GM12801 (cell line): ENCODE measurements around the gene MS4A5.

ENCODE experiments used
- TF ChIP-seq, protein P1 (sequence below): IDR thresholded peaks from one replicate; pipeline ENCODE4 v1.5.1; 2011; ENCODE audit warnings: control low read depth; ENCODE audit not compliant: insufficient read length; ENCODE audit errors: extremely low read depth

Gene MS4A5

DNA sequence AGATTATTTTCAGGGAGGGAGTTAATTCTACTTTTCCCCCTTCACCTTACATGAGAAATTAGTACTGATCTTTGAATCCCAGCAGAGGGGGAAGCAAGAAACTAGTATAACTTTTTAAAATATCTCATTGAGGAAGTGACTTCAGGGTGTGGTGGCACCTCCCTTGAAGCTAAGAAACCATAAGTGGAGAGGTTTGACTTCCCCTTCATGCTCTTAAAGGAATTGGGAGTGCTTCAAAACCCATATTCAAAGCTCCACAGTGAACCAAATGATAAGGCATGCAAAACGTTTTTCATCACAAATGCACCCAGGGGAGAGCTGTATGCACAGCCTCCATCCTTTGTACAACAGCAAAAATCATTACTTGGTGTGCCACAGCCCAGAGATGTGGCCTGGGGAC lies 32.6 kb upstream of the MS4A5 start:
- TF ChIP-seq, protein P1, sequence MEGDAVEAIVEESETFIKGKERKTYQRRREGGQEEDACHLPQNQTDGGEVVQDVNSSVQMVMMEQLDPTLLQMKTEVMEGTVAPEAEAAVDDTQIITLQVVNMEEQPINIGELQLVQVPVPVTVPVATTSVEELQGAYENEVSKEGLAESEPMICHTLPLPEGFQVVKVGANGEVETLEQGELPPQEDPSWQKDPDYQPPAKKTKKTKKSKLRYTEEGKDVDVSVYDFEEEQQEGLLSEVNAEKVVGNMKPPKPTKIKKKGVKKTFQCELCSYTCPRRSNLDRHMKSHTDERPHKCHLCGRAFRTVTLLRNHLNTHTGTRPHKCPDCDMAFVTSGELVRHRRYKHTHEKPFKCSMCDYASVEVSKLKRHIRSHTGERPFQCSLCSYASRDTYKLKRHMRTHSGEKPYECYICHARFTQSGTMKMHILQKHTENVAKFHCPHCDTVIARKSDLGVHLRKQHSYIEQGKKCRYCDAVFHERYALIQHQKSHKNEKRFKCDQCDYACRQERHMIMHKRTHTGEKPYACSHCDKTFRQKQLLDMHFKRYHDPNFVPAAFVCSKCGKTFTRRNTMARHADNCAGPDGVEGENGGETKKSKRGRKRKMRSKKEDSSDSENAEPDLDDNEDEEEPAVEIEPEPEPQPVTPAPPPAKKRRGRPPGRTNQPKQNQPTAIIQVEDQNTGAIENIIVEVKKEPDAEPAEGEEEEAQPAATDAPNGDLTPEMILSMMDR = no peak

DNA sequence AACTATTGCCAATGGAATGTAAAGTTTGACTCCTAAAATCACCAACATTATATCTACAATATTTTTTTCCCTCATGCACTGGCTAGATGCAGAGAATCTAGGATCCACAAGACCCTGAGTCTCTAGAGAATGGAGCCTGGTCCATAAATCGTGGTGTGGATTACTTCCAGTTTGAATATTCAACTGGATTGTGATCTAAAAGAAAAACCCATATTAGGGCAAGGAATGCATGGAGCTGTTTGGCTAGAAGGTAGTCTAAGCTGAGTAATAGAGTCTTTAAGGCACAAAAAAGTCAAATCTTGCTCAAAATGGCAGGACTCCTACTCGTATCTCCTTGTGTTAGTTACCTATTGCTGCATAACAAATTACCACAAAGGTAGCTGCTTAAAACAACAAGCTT lies 9.4 kb upstream of the MS4A5 start:
- TF ChIP-seq, protein P1 = no peak

DNA sequence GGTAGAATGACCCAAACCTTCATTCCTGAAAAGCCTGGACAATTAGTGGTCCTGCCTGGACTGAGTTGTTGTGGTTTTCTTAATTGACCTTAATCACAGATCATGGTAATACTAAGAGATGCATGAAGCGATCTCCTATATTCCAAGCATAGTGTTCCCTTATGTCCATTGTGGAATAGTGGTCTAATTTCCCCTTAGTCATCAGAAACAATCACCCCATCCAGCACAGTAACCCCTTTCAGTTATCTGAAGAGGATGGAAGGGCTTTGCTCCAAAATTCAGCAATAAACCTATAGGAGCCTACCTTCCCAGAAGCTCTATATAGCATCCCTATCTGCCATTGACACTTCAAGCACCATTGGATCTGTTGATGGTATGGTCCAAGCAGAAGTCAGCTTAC lies 6.8 kb upstream of the MS4A5 start:
- TF ChIP-seq, protein P1 = no peak

DNA sequence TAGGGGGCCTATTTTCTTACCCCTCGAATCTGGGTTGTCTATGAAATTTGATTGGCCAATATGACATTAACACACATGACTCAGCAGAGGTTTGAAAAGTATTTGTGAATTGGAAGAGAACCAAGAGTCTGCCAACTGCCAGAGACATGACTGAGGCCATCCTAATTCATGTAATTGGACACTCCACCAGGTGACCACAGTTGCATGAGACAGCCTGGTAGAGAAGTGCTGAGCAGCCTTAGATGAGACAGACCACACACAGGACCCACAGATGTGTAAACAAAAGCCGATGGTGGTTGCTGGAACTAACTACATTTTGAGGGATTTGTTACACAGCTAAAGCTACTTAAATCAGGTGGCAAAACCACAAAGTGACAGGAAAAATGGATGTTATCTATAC lies 855 bp upstream of the MS4A5 start:
- TF ChIP-seq, protein P1 = no peak

DNA sequence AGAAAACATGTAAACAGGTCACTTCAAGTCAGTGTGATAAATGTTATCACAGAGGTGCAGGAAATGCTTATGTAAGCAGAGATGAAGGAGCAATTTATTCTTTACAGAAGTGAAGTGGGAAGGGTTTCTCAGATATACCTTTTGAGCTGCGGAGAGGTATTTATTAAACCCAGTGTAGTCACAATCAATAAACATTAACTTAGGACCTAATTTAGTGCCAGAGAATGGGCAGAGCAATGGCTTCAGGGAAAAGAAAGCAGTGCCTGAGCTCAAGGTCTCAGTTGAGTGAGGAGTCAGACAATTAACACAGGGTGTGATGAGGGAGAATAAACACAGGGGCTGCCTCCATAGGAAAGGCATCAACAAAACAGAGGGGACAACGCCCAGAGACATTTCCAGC lies 1.9 kb downstream of the MS4A5 start:
- TF ChIP-seq, protein P1 = no peak

DNA sequence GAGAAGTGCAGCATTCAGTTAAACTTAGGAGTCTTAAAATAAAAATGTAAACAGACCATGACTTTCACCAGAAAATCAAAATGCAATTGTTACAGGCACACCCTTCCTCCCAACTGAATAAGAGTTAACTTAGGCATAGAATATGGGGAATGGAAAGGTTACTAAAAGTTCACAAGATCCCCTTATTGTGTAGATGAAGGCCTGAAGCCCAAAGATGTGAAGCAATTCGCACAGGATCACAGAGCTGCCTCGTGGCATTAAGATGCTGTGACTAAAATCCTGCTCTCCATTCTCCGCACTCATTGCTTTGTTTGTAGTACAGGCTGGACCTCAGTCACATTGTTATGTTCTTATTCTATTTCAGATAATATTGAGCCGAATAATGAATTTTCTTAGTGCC lies 4.0 kb downstream of the MS4A5 start:
- TF ChIP-seq, protein P1 = no peak

DNA sequence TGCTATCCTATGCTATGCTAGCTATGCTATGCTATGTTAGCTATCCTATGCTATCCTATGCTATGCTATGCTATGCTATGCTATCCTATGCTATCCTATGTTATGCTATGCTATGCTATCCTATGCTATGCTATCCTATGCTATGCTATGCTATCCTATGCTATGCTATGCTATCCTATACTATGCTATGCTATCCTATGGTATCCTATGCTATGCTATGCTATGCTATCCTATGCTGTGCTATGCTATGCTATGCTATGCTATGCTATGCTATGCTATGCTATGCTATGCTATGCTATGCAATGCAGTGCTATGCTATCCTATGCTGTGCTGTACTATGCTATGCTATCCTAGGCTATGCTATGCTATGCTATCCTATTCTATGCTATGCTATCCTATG lies 17.7 kb downstream of the MS4A5 start:
- TF ChIP-seq, protein P1 = no peak

DNA sequence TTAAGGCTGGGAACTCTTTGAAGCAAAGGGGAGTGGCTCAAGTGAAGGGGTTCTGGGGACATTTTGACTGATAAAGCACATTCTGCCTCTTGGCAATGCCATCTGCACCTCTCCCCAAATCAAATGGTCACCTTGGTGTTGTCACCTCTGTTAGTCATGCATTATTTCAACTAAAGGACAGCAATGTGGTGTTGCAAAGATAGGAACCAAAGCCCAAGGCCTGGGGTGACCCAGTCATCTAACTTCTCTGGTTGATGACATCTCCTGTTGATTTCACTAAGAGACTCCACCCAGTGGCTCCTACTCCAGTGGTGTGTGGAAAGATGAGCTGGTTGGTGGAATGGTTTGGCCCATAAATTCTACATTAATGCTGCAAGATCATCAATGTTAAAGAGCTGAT lies 18.5 kb downstream of the MS4A5 start:
- TF ChIP-seq, protein P1 = no peak
